ENCODE data around the gene MTSS2. TPM values are rescaled to one million over a fixed set of nuclear protein-coding genes. Genes with fewer than 3 reads are reported as not detected.

The MTSS2 gene
- total and polyA plus RNA-seq, 2 experiments from 2014 or later, result 12.4 to 82.3 TPM

GRCh38 chr16:70696952-70697593 is 11.2 kb upstream of the MTSS2 start:
- H3K4me3 ChIP-seq, result no peak overlapping the region
- no peaks in the 10 kb centered on the region for H3K9me3 ChIP-seq (ENCODE audit: low read depth)
- peak overlapping the region; percentile 78 for H3K27ac ChIP-seq
- peaks cover 80% of the 10 kb centered on the region for H3K4me1 ChIP-seq (ENCODE audit: low read depth)
- no peaks in the 10 kb centered on the region for H3K27me3 ChIP-seq
- TF ChIP-seq CTCF (IDR thresholded peaks at IDR 0.05; ENCODE audit: low read depth, low read length), result no peak
- no peak for DNase-seq (ENCODE audit: low read depth in 1 of 2, low spot score in 1 of 2)
- H3K36me3 ChIP-seq, result no peaks in the 10 kb centered on the region

DNA sequence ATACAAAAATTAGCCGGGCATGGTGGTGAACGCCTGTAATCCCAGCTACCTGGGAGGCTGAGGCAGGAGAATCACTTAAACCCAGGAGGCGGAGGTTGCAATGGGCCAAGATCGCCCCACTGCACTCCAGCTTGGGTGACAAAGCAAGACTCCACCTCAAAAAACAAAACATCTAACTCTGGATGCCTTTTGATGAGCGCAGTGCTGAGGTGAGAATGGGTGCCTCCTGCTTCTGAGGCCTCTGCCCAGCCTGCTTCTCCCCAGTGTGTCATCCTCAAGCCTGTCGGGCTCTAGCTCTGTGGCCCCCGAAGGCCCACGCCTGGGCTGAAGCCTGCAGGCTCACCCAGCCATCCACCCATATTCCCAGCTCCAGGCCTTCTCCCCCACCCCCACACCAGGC is 10.5 kb upstream of the MTSS2 start:
- H3K9me3 ChIP-seq (ENCODE audit: low read depth), result no peaks in the 10 kb centered on the region
- H3K27ac ChIP-seq, result peak overlapping the region; percentile 78
- peaks cover 84% of the 10 kb centered on the region for H3K4me1 ChIP-seq (ENCODE audit: low read depth)

DNA sequence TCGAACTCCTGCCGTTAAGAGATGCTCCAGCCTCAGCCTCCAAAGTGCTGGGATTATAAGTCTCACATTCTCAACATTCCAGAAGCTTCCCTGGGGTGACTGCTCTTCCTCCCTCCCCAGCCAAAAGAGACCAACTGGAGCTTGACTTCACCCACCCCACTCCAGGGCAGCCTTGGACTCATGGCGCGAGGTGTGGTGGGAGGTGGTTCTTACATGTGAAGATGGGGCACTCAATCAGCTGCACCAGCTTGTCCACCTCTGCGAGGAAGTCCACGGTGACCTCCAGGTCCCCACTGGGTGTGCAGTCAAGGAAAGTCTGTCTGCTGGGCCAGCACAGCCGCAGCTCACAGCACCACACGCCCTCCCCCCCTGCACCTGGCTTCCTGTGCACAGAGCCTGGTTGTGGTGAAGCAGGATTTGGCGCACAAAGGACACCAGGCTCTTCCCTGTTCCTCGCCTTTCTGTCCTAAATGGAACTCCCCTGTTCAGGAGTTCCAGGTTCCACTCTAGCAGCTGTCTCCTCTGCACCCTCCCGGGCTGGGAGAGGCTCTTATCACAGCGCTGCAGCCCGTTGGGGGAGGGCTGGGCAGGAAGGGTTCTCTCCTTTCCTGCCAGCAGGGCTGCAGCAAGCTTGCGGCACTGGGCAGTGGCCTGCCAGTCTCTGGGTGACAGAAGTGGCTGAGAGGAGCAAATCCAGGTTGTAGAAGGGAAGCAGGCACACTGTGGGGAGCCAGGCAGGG is 9.6 kb upstream of the MTSS2 start:
- Histone ChIP-seq H3K27me3 (no peaks in the 10 kb centered on the region), H3K4me3 (no peak overlapping the region), H3K9me3 (ENCODE audit: low read depth) (no peaks in the 10 kb centered on the region), H3K36me3 (no peaks in the 10 kb centered on the region), H3K4me1 (ENCODE audit: low read depth) (peaks cover 89% of the 10 kb centered on the region), H3K27ac (peak overlapping the region; percentile 64)
- DNase-seq (ENCODE audit: low read depth in 1 of 2, low spot score in 1 of 2), result peak in 1 of 2 donors; percentile 67
- TF ChIP-seq CTCF (IDR thresholded peaks at IDR 0.05; ENCODE audit: low read depth, low read length), result peak; percentile 5

More for the DNA sequence above, 10.5 kb upstream of the MTSS2 start:
- no peak for DNase-seq (ENCODE audit: low read depth in 1 of 2, low spot score in 1 of 2)
- no peak overlapping the region for H3K4me3 ChIP-seq
- no peaks in the 10 kb centered on the region for H3K27me3 ChIP-seq
- no peak for TF ChIP-seq CTCF (IDR thresholded peaks at IDR 0.05; ENCODE audit: low read depth, low read length)
- H3K36me3 ChIP-seq, result no peaks in the 10 kb centered on the region

DNA sequence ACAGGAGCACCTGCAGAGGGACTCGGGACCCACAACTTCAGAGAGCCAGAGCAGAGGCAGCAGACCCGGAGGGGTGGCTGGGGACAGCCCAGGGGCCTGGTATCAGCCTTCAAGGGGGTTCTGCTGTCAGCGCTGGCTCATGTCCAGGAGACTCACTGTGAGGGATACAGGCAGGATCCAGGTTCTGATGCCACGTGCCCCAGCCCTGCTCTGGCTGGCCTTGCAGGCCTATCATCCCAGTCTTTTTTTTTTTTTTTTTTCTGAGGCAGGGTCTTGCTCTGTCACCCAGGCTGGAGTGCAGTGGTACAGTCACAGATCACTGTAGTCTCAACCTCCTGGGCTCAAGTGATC is 9.0 kb upstream of the MTSS2 start:
- Histone ChIP-seq H3K4me1 (ENCODE audit: low read depth) (peaks cover 85% of the 10 kb centered on the region), H3K27me3 (no peaks in the 10 kb centered on the region), H3K36me3 (no peaks in the 10 kb centered on the region), H3K9me3 (ENCODE audit: low read depth) (no peaks in the 10 kb centered on the region), H3K27ac (peak overlapping the region; percentile 99), H3K4me3 (no peak overlapping the region)
- no peak for TF ChIP-seq CTCF (IDR thresholded peaks at IDR 0.05; ENCODE audit: low read depth, low read length)
- no peak for DNase-seq (ENCODE audit: low read depth in 1 of 2, low spot score in 1 of 2)

- H3K4me1 ChIP-seq (ENCODE audit: low read depth), result peaks cover 88% of the 10 kb centered on the region
- H3K27ac ChIP-seq, result peak overlapping the region; percentile 99
- no peak for TF ChIP-seq CTCF (IDR thresholded peaks at IDR 0.05; ENCODE audit: low read depth, low read length)
- no peaks in the 10 kb centered on the region for H3K27me3 ChIP-seq
- H3K9me3 ChIP-seq (ENCODE audit: low read depth), result no peaks in the 10 kb centered on the region
- no peaks in the 10 kb centered on the region for H3K36me3 ChIP-seq
- H3K4me3 ChIP-seq, result no peak overlapping the region
- DNase-seq (ENCODE audit: low read depth in 1 of 2, low spot score in 1 of 2), result peak in 1 of 2 donors; percentile 84
Observed at GRCh38 chr16:70694088-70694867, 8.4 kb upstream of the MTSS2 start.

All from cardiac muscle cell (in vitro differentiated cells and primary cell).